ENCODE results near the gene CCNI.
A peak's percentile ranks its signal among the peaks of the same experiment; 100 is the strongest.

The CCNI gene

DNA sequence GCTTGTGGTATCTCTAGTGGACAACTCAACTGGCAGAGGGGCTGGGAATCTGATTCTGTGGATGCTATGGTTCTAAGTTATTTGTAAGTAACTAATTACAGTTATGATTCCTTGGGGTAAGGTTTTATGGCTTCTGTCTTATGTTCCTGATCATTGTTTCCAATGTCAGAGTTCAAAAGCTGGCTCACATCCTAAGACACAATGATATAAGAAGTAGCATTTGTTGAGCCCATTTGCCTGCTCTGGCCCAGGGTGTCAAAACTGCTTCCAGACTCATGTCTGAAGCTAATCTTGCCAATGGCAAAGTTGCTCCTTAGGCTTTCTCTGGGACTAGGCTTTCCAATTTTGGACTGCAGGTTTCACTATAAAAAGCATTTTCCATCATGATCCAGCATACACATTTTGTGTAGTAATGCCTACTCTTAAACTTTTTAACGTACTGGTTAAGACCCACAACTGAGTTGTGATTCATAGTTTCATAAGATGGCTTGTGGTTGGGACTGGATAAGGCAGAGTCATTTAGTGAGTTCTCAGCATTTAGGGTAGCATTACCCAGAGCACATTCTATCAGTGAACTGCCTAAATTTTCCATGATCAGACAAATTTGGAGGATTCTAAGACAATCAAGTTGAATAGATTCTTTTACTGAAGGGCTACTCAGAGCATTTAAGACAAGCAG is 50.0 kb downstream of the CCNI start:
- CTCF ChIA-PET = no interaction called here
- POLR2A ChIA-PET = no interaction called here
- 86% methylated on average over 1 of the region's 1 CpG for WGBS (ENCODE audit: insufficient coverage)

DNA sequence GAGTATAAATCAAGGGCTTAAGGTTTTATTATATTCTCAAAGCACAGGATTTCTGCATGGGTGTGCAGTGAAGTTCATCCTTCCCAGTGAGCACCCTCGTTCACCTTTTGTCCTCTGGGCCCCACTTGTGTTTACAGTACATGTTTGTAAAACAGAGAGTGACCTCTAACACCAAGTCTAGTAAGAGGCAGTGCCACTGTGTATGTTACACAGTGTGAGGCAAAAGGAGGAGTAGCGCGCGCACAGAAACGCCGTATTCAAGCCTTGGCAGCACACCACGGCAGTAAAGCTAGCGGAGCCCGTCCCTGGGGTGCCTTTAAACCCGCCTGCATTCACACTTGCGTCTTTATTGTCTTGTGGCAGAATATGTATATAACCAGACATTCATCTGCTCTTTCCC is 51.9 kb downstream of the CCNI start:
- no peaks in the 10 kb centered on the region for H3K4me1 ChIP-seq (ENCODE audit: control extremely low read depth in 1 of 4, control insufficient read depth in 4 of 4, insufficient read depth in 4 of 4, low read length in 3 of 4)
- no peak overlapping the region for H3K4me3 ChIP-seq (ENCODE audit: control insufficient read depth in 1 of 7, extremely low read depth in 1 of 7, insufficient read depth in 4 of 7, low read depth in 2 of 7, low read length in 6 of 7)
- H3K27me3 ChIP-seq (replicated peaks in 2 of 5; ENCODE audit: control insufficient read depth in 4 of 5, insufficient read depth in 5 of 5, low read length in 4 of 5) = no peaks in the 10 kb centered on the region
- H3K9me3 ChIP-seq (ENCODE audit: control extremely low read depth in 1 of 5, control insufficient read depth in 4 of 5, insufficient read depth in 2 of 5, low read depth in 1 of 5, low read length in 4 of 5) = no peaks in the 10 kb centered on the region
- ChIA-PET CTCF (no interaction called here), POLR2A (no interaction called here)
- H3K27ac ChIP-seq (ENCODE audit: insufficient read depth in 1 of 2, low read depth in 1 of 2, low read length in 2 of 2, poor library complexity in 1 of 2, severe bottlenecking in 2 of 2) = no peak overlapping the region
- no peak for DNase-seq
- peaks cover 12 to 88% (median 70%) of the 10 kb centered on the region in 4 experiments for H3K36me3 ChIP-seq (ENCODE audit: control insufficient read depth in 4 of 4, insufficient read depth in 4 of 4, low read length in 3 of 4)
- whole genome bisulfite sequencing (ENCODE audit: insufficient coverage) = 94% methylated on average over 9 of the region's 11 CpGs

More for the DNA sequence above, 50.0 kb downstream of the CCNI start:
- peaks cover 13 to 86% (median 67%) of the 10 kb centered on the region in 4 experiments for H3K36me3 ChIP-seq (ENCODE audit: control insufficient read depth in 4 of 4, insufficient read depth in 4 of 4, low read length in 3 of 4)
- H3K27me3 ChIP-seq (replicated peaks in 2 of 5; ENCODE audit: control insufficient read depth in 4 of 5, insufficient read depth in 5 of 5, low read length in 4 of 5) = no peaks in the 10 kb centered on the region
- H3K4me3 ChIP-seq (ENCODE audit: control insufficient read depth in 1 of 7, extremely low read depth in 1 of 7, insufficient read depth in 4 of 7, low read depth in 2 of 7, low read length in 6 of 7) = no peak overlapping the region
- H3K27ac ChIP-seq (ENCODE audit: insufficient read depth in 1 of 2, low read depth in 1 of 2, low read length in 2 of 2, poor library complexity in 1 of 2, severe bottlenecking in 2 of 2) = no peak overlapping the region
- no peak for DNase-seq
- H3K4me1 ChIP-seq (ENCODE audit: control extremely low read depth in 1 of 4, control insufficient read depth in 4 of 4, insufficient read depth in 4 of 4, low read length in 3 of 4) = no peaks in the 10 kb centered on the region
- no peaks in the 10 kb centered on the region for H3K9me3 ChIP-seq (ENCODE audit: control extremely low read depth in 1 of 5, control insufficient read depth in 4 of 5, insufficient read depth in 2 of 5, low read depth in 1 of 5, low read length in 4 of 5)

DNA sequence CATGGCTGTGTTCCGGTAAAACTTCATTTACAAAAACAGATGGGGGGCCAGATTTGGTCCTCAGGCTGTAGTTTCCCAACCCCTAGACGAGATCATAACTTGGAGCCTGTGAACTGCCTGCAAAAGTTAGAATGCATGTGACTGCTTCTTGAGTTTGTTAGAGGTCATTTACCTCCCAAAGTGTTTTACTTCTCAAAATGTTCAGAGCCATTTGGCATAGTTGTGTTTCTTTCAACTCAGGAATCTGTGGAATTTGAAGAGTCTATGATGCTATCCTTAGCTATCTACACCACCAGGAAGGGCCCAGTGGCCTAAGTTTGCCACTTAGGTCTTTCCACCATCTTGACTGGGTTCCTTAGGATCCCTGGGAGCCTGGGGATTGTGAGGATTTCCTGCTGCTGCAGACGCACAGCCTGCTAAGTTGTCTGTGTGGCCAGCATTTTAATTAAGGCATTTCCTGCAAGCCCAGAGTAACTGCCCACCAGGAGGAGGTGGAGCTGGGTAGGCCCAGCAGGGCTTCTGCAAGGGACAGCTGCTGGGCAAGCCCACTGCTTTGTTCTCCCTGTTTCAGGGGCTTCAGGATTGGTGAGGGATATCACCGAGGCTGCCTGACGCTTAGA is 53.1 kb downstream of the CCNI start:
- POLR2A ChIA-PET = no interaction called here
- H3K36me3 ChIP-seq (ENCODE audit: control insufficient read depth in 4 of 4, insufficient read depth in 4 of 4, low read length in 3 of 4) = peaks cover 11 to 81% (median 62%) of the 10 kb centered on the region in 4 experiments
- 77% methylated on average over 2 of the region's 5 CpGs for WGBS (ENCODE audit: insufficient coverage)

DNA sequence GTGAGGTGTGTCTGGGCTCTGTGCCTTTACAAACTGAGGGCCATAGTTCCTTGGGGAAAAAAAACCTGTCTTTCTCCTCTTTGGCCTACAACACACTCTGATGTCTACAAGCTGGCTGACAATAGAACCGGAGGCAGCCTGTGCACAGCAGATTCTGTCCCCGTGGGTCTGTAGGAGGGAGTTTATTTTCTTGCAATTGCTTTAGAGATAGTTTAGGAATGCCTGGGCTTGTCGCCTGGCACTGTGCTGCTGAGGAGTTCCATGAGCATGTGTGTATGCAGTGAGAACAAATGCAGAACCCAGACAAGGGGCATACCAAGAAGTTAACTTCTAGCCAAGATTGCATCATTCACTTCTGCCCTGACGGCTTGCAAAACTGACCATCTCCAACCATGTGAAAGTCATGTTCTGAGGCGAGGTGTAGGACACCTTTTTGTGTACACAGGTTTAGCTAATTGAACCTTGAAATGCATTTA is 54.1 kb downstream of the CCNI start:
- POLR2A ChIA-PET = no interaction called here

More for the DNA sequence above, 53.1 kb downstream of the CCNI start:
- DNase-seq = no peak
- CTCF ChIA-PET = interaction anchor here (0.6 to 0.9 kb wide), 2 partner anchors 13 to 54 kb away, joined by 3 read pairs; no protein-coding TSS in a partner anchor
- Histone ChIP-seq H3K9me3 (ENCODE audit: control extremely low read depth in 1 of 5, control insufficient read depth in 4 of 5, insufficient read depth in 2 of 5, low read depth in 1 of 5, low read length in 4 of 5) (no peaks in the 10 kb centered on the region), H3K27ac (ENCODE audit: insufficient read depth in 1 of 2, low read depth in 1 of 2, low read length in 2 of 2, poor library complexity in 1 of 2, severe bottlenecking in 2 of 2) (no peak overlapping the region), H3K4me3 (ENCODE audit: control insufficient read depth in 1 of 7, extremely low read depth in 1 of 7, insufficient read depth in 4 of 7, low read depth in 2 of 7, low read length in 6 of 7) (no peak overlapping the region), H3K27me3 (replicated peaks in 2 of 5; ENCODE audit: control insufficient read depth in 4 of 5, insufficient read depth in 5 of 5, low read length in 4 of 5) (no peaks in the 10 kb centered on the region), H3K4me1 (ENCODE audit: control extremely low read depth in 1 of 4, control insufficient read depth in 4 of 4, insufficient read depth in 4 of 4, low read length in 3 of 4) (no peaks in the 10 kb centered on the region)

DNA sequence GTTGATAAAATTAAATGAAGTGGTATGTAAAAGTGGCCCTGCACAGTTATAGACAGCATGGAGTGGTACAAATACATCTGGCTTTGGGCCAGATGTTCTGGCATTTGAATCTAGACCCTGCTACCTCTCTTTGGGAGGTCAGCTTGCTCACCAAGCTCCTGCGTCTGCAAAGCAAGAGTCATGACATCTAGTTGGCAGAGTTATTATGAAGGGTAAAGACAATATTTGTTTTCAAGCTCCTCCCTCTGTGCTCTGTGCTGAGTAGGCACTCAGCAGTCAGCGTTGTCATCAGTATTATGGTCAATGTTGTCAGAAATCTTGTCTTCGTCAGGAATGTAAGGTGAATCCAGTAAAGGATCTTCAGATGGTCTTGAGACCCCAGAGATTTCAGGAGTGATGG is 55.8 kb downstream of the CCNI start:
- no peak overlapping the region for H3K4me3 ChIP-seq (ENCODE audit: control insufficient read depth in 1 of 7, extremely low read depth in 1 of 7, insufficient read depth in 4 of 7, low read depth in 2 of 7, low read length in 6 of 7)
- peaks cover 15 to 84% (median 64%) of the 10 kb centered on the region in 4 experiments for H3K36me3 ChIP-seq (ENCODE audit: control insufficient read depth in 4 of 4, insufficient read depth in 4 of 4, low read length in 3 of 4)
- H3K4me1 ChIP-seq (ENCODE audit: control extremely low read depth in 1 of 4, control insufficient read depth in 4 of 4, insufficient read depth in 4 of 4, low read length in 3 of 4) = no peaks in the 10 kb centered on the region
- 100% methylated on average over 3 of the region's 3 CpGs for WGBS (ENCODE audit: insufficient coverage)
- no peaks in the 10 kb centered on the region for H3K9me3 ChIP-seq (ENCODE audit: control extremely low read depth in 1 of 5, control insufficient read depth in 4 of 5, insufficient read depth in 2 of 5, low read depth in 1 of 5, low read length in 4 of 5)
- POLR2A ChIA-PET = no interaction called here
- no peak for DNase-seq
- CTCF ChIA-PET = interaction anchor here (1.1 to 1.5 kb wide), 4 partner anchors 9 to 183 kb away, joined by 3 to 4 read pairs (median 4); no protein-coding TSS in a partner anchor
- no peaks in the 10 kb centered on the region for H3K27me3 ChIP-seq (replicated peaks in 2 of 5; ENCODE audit: control insufficient read depth in 4 of 5, insufficient read depth in 5 of 5, low read length in 4 of 5)
- no peak overlapping the region for H3K27ac ChIP-seq (ENCODE audit: insufficient read depth in 1 of 2, low read depth in 1 of 2, low read length in 2 of 2, poor library complexity in 1 of 2, severe bottlenecking in 2 of 2)

More for the DNA sequence above, 54.1 kb downstream of the CCNI start:
- no peak overlapping the region for H3K4me3 ChIP-seq (ENCODE audit: control insufficient read depth in 1 of 7, extremely low read depth in 1 of 7, insufficient read depth in 4 of 7, low read depth in 2 of 7, low read length in 6 of 7)
- DNase-seq = no peak
- H3K27me3 ChIP-seq (replicated peaks in 2 of 5; ENCODE audit: control insufficient read depth in 4 of 5, insufficient read depth in 5 of 5, low read length in 4 of 5) = no peaks in the 10 kb centered on the region
- peaks cover 8 to 85% (median 62%) of the 10 kb centered on the region in 4 experiments for H3K36me3 ChIP-seq (ENCODE audit: control insufficient read depth in 4 of 4, insufficient read depth in 4 of 4, low read length in 3 of 4)
- H3K27ac ChIP-seq (ENCODE audit: insufficient read depth in 1 of 2, low read depth in 1 of 2, low read length in 2 of 2, poor library complexity in 1 of 2, severe bottlenecking in 2 of 2) = no peak overlapping the region
- H3K9me3 ChIP-seq (ENCODE audit: control extremely low read depth in 1 of 5, control insufficient read depth in 4 of 5, insufficient read depth in 2 of 5, low read depth in 1 of 5, low read length in 4 of 5) = no peaks in the 10 kb centered on the region
- CTCF ChIA-PET = interaction anchor here (0.6 to 1.6 kb wide), 6 partner anchors 7 to 57 kb away, joined by 3 to 5 read pairs (median 3); no protein-coding TSS in a partner anchor
- WGBS (ENCODE audit: insufficient coverage) = 100% methylated on average over 5 of the region's 5 CpGs
- no peaks in the 10 kb centered on the region for H3K4me1 ChIP-seq (ENCODE audit: control extremely low read depth in 1 of 4, control insufficient read depth in 4 of 4, insufficient read depth in 4 of 4, low read length in 3 of 4)

DNA sequence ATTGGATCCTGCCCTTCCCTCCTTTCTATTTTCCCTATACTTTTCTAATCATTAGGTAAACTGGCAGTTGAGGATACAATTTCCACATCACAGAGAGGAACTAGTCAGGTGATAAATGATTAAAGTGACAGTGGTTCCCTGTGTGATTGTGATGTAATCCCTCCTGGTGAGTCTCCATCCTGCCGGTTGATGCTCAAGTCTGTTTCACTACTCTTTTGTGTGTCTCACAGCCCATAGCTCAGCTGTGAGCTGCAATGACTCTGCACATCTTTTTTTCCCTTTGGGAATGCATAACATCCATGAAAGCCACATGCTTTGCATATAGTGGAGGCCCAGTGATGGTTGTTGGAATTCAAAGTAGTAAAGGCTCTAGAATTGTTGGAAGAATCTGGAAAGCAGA is 60.4 kb downstream of the CCNI start:
- Histone ChIP-seq H3K4me3 (ENCODE audit: control insufficient read depth in 1 of 7, extremely low read depth in 1 of 7, insufficient read depth in 4 of 7, low read depth in 2 of 7, low read length in 6 of 7) (no peak overlapping the region), H3K9me3 (ENCODE audit: control extremely low read depth in 1 of 5, control insufficient read depth in 4 of 5, insufficient read depth in 2 of 5, low read depth in 1 of 5, low read length in 4 of 5) (no peaks in the 10 kb centered on the region), H3K4me1 (ENCODE audit: control extremely low read depth in 1 of 4, control insufficient read depth in 4 of 4, insufficient read depth in 4 of 4, low read length in 3 of 4) (peaks cover 3 to 18% (median 8%) of the 10 kb centered on the region in 4 experiments), H3K27me3 (replicated peaks in 2 of 5; ENCODE audit: control insufficient read depth in 4 of 5, insufficient read depth in 5 of 5, low read length in 4 of 5) (no peaks in the 10 kb centered on the region), H3K27ac (ENCODE audit: insufficient read depth in 1 of 2, low read depth in 1 of 2, low read length in 2 of 2, poor library complexity in 1 of 2, severe bottlenecking in 2 of 2) (no peak overlapping the region), H3K36me3 (ENCODE audit: control insufficient read depth in 4 of 4, insufficient read depth in 4 of 4, low read length in 3 of 4) (peaks cover 10 to 52% (median 37%) of the 10 kb centered on the region in 4 experiments)
- POLR2A ChIA-PET = no interaction called here
- CTCF ChIA-PET = interaction anchor here (1.0 kb wide), 1 partner anchor 28 kb away, joined by 3 read pairs; no protein-coding TSS in a partner anchor
- DNase-seq = no peak
- WGBS (ENCODE audit: insufficient coverage) = 100% methylated on average over 1 of the region's 1 CpG

DNA sequence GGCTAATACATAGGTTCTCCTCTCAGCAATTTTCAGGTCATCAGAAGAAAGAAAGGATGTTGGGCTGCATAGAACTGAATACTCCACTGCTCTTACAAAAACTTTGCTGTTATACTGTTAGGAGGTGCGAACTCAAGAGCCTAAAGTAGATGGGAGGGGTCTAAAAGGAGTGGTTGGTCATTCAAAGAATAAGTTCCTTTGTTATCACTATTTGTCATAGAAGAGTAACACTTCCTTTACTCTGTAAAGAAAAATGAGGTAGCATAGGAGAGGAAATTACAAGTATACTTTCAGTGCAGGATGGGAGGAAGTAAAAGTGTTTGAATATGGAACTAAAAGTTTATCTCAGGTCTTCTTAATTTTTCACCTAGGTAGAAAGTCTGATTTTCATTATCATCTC is 61.5 kb downstream of the CCNI start:
- peaks cover 10 to 44% (median 28%) of the 10 kb centered on the region in 4 experiments for H3K36me3 ChIP-seq (ENCODE audit: control insufficient read depth in 4 of 4, insufficient read depth in 4 of 4, low read length in 3 of 4)
- no peak overlapping the region for H3K4me3 ChIP-seq (ENCODE audit: control insufficient read depth in 1 of 7, extremely low read depth in 1 of 7, insufficient read depth in 4 of 7, low read depth in 2 of 7, low read length in 6 of 7)
- no peak overlapping the region for H3K27ac ChIP-seq (ENCODE audit: insufficient read depth in 1 of 2, low read depth in 1 of 2, low read length in 2 of 2, poor library complexity in 1 of 2, severe bottlenecking in 2 of 2)
- peak in 2 of 3 donors; percentile 29 to 47 for DNase-seq
- H3K9me3 ChIP-seq (ENCODE audit: control extremely low read depth in 1 of 5, control insufficient read depth in 4 of 5, insufficient read depth in 2 of 5, low read depth in 1 of 5, low read length in 4 of 5) = no peaks in the 10 kb centered on the region
- ChIA-PET POLR2A (no interaction called here), CTCF (no interaction called here)
- no peaks in the 10 kb centered on the region for H3K27me3 ChIP-seq (replicated peaks in 2 of 5; ENCODE audit: control insufficient read depth in 4 of 5, insufficient read depth in 5 of 5, low read length in 4 of 5)
- WGBS (ENCODE audit: insufficient coverage) = no CpG with 5 or more reads among the region's 1 CpG
- H3K4me1 ChIP-seq (ENCODE audit: control extremely low read depth in 1 of 4, control insufficient read depth in 4 of 4, insufficient read depth in 4 of 4, low read length in 3 of 4) = peaks cover 3 to 25% (median 15%) of the 10 kb centered on the region in 4 experiments
